HEK293 (cell line): ENCODE data around the gene HMGN1.

ENCODE experiments used
- CTCF ChIP-seq: fragments of 450-650 bp; formaldehyde crosslinking; IDR thresholded peaks from 2 replicates; pipeline ENCODE4 v1.5.1; 2016; ENCODE audit warnings: missing biosample characterization, missing genetic modification characterization
- PBX3 ChIP-seq: sonication (generic); formaldehyde crosslinking; IDR thresholded peaks from 2 replicates; pipeline ENCODE4 v1.8.1; 2022; ENCODE audit warnings: mild to moderate bottlenecking, moderate library complexity, missing genetic modification reagents
- REST ChIP-seq: fragments of 450-650 bp; formaldehyde crosslinking; IDR thresholded peaks from 2 replicates; pipeline ENCODE4 v1.5.1; 2016; ENCODE audit warnings: missing biosample characterization, missing genetic modification characterization
- SALL2 ChIP-seq: fragments of 450-650 bp; formaldehyde crosslinking; IDR thresholded peaks from 2 replicates; pipeline ENCODE4 v1.5.0; 2017; ENCODE audit warnings: missing biosample characterization, mild to moderate bottlenecking, missing genetic modification characterization, borderline replicate concordance
- ZNF146 ChIP-seq: fragments of 450-650 bp; formaldehyde crosslinking; IDR thresholded peaks from 2 replicates; pipeline ENCODE4 v1.5.1; 2016; ENCODE audit warnings: missing biosample characterization, missing genetic modification characterization
- ZNF239 ChIP-seq: fragments of 450-650 bp; formaldehyde crosslinking; IDR thresholded peaks from 2 replicates; pipeline ENCODE4 v1.5.1; 2016; ENCODE audit warnings: missing biosample characterization, missing genetic modification characterization
- ZNF335 ChIP-seq: fragments of 450-650 bp; formaldehyde crosslinking; conservative IDR thresholded peaks from 2 replicates; pipeline ENCODE4 v1.5.1; 2016; ENCODE audit warnings: missing biosample characterization, missing genetic modification characterization
- ZNF394 ChIP-seq: fragments of 450-650 bp; formaldehyde crosslinking; IDR thresholded peaks from 2 replicates; pipeline ENCODE4 v1.5.1; 2016; ENCODE audit warnings: missing biosample characterization, missing genetic modification characterization, mild to moderate bottlenecking, moderate library complexity, borderline replicate concordance
- ZNF423 ChIP-seq: fragments of 450-650 bp; formaldehyde crosslinking; IDR thresholded peaks from 2 replicates; pipeline ENCODE4 v1.5.1; 2016; ENCODE audit warnings: missing biosample characterization, missing genetic modification characterization
- ZNF776 ChIP-seq: fragments of 450-650 bp; formaldehyde crosslinking; IDR thresholded peaks from 2 replicates; pipeline ENCODE4 v1.5.0; 2017; ENCODE audit warnings: missing biosample characterization, missing genetic modification characterization, borderline replicate concordance
- ZNF792 ChIP-seq: fragments of 450-650 bp; formaldehyde crosslinking; IDR thresholded peaks from 2 replicates; pipeline ENCODE4 v1.5.1; 2016; ENCODE audit warnings: missing biosample characterization, missing genetic modification characterization
- TF ChIP-seq, protein P1 (sequence below): fragments of 450-650 bp; formaldehyde crosslinking; IDR thresholded peaks from 2 replicates; pipeline ENCODE4 v1.5.1; 2016; ENCODE audit warnings: missing biosample characterization, missing genetic modification characterization

GRCh38 chr21:39392981-39393380, 44.1 kb upstream of the HMGN1 start:
- no peak for TF ChIP-seq ZNF146 (tag by site-specific recombination)
- TF ChIP-seq SALL2 = no peak
- TF ChIP-seq, protein P1, sequence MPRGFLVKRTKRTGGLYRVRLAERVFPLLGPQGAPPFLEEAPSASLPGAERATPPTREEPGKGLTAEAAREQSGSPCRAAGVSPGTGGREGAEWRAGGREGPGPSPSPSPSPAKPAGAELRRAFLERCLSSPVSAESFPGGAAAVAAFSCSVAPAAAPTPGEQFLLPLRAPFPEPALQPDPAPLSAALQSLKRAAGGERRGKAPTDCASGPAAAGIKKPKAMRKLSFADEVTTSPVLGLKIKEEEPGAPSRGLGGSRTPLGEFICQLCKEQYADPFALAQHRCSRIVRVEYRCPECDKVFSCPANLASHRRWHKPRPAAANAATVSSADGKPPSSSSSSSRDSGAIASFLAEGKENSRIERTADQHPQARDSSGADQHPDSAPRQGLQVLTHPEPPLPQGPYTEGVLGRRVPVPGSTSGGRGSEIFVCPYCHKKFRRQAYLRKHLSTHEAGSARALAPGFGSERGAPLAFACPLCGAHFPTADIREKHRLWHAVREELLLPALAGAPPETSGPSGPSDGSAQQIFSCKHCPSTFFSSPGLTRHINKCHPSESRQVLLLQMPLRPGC (tag by site-specific recombination) = no peak
- no peak for TF ChIP-seq REST (tag by site-specific recombination)
- no peak for TF ChIP-seq ZNF239
- no peak for TF ChIP-seq ZNF394 (tag by site-specific recombination)
- no peak for TF ChIP-seq ZNF335
- no peak for TF ChIP-seq CTCF (tag by site-specific recombination)
- no peak for TF ChIP-seq ZNF423 (tag by site-specific recombination)
- TF ChIP-seq ZNF792 (tag by site-specific recombination) = no peak
- no peak for TF ChIP-seq PBX3 (CRISPR knock-in tag)
- TF ChIP-seq ZNF776 = no peak
